ENCODE data around the gene FAM151A. TPM values are rescaled to one million over a fixed set of nuclear protein-coding genes. Genes with fewer than 3 reads are reported as not detected.
A peak's percentile ranks its signal among the peaks of the same experiment; 100 is the strongest.

The FAM151A gene
- total RNA-seq, 4 donors from 2014 or later, result 1.4 to 28.5 (median 7.1) TPM

DNA sequence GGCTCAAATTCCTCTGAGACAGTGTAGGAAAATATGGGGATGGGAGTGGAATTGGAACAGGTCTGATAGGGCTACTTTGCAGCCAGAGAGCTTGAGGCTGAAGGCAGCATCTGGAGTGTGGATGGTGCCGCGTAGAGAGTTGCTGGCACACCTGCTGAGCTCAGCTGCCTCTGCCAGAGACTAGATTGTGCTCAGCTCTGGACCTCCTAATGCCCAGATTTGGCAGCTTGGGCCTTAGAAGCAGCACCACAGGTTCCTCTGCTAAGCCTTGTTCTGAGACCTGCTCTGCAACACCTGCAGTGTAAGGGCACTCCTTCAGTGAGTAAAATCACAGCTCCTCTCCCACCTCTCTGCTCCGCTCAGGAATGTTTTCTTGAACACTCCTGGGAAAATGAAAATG lies 52.0 kb downstream of the FAM151A start:
- H3K4me3 ChIP-seq, result no peak overlapping the region
- no peaks in the 10 kb centered on the region for H3K27me3 ChIP-seq
- no peaks in the 10 kb centered on the region for H3K36me3 ChIP-seq
- TF ChIP-seq EP300 (IDR thresholded peaks at IDR 0.05; ENCODE audit: low read depth), result no peak
- TF ChIP-seq POLR2A (IDR thresholded peaks at IDR 0.05), result no peak
- TF ChIP-seq CTCF (IDR thresholded peaks at IDR 0.05), result no peak
- TF ChIP-seq POLR2AphosphoS5 (IDR thresholded peaks at IDR 0.05), result no peak
- H3K9me3 ChIP-seq, result no peaks in the 10 kb centered on the region
- 60 to 86% methylated on average over 2 to 3 of the region's 3 CpGs for WGBS, 2 donors (ENCODE audit: low coverage in 1 of 2)
- peaks cover 0 to 28% (median 7%) of the 10 kb centered on the region in 4 donors for H3K4me1 ChIP-seq
- intact Hi-C loops (cut with DNase I; ENCODE audit: low total_unique reads) (no loop called here), in situ Hi-C loops (cut with MboI; ENCODE audit: low pct_ligation_motif_present in 1 of 4, low pct_unique_long_range_greater_than_20kb in 1 of 4, low sequenced_read_pairs in 3 of 4) (no loop called here)
- H3K27ac ChIP-seq, result no peak overlapping the region
- DNase-seq, result no peak

DNA sequence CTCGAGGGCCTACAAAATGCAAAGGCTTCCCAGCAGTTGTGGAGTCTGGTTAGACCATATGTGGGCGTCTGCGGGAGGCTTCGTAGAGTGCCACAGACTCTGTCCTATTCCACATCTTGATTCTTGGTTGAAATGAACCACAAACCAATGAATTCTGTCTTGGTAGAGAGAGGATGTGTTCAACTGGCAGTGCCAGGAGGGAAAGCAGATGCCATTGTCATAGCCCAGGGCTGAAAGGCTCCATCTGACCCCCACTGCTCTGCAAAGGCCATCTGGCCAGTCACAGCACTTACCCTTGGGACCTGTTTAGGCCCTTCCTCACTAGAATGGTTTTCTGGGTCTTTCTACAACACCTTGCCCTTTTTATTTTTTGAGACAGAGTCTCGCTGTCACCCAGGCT lies 53.2 kb downstream of the FAM151A start:
- intact Hi-C loops (cut with DNase I; ENCODE audit: low total_unique reads) (no loop called here), in situ Hi-C loops (cut with MboI; ENCODE audit: low pct_ligation_motif_present in 1 of 4, low pct_unique_long_range_greater_than_20kb in 1 of 4, low sequenced_read_pairs in 3 of 4) (no loop called here)
- Histone ChIP-seq H3K27me3 (no peaks in the 10 kb centered on the region), H3K4me1 (peaks cover 0 to 39% (median 15%) of the 10 kb centered on the region in 4 donors), H3K9me3 (no peaks in the 10 kb centered on the region), H3K36me3 (no peaks in the 10 kb centered on the region), H3K27ac (no peak overlapping the region), H3K4me3 (no peak overlapping the region)
- no peak for DNase-seq
- no peak for TF ChIP-seq EP300 (IDR thresholded peaks at IDR 0.05; ENCODE audit: low read depth)
- TF ChIP-seq CTCF (IDR thresholded peaks at IDR 0.05), result no peak
- no peak for TF ChIP-seq POLR2AphosphoS5 (IDR thresholded peaks at IDR 0.05)
- TF ChIP-seq POLR2A (IDR thresholded peaks at IDR 0.05), result no peak
- 83 to 94% methylated on average over 2 to 5 of the region's 5 CpGs for WGBS, 2 donors (ENCODE audit: low coverage in 1 of 2)

DNA sequence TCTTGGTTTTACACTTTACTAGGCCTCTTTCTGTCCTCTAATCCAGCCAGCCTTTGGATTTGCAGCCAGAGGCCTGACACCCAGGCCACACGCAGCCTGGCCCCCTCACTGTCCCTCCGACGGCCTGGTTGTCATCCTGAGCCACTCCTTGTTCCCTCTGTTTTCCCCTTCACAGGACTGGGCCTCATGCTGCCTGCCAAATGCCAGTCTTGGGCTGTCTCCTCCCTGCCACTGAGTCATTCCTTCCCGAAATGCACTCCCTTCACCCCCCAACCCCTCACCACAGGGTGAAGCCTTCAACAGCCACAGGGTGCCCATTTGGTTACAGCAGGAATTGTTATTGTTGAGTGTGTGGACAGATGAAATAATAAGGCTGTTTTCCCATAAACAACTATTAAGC lies 54.0 kb downstream of the FAM151A start:
- WGBS, 2 donors (ENCODE audit: low coverage in 1 of 2), result 67 to 73% methylated on average over 2 to 4 of the region's 4 CpGs
- Histone ChIP-seq H3K27ac (no peak overlapping the region), H3K9me3 (no peaks in the 10 kb centered on the region), H3K4me1 (peaks cover 0 to 39% (median 18%) of the 10 kb centered on the region in 4 donors), H3K4me3 (no peak overlapping the region), H3K36me3 (no peaks in the 10 kb centered on the region), H3K27me3 (no peaks in the 10 kb centered on the region)
- no peak for DNase-seq
- no peak for TF ChIP-seq EP300 (IDR thresholded peaks at IDR 0.05; ENCODE audit: low read depth)
- no peak for TF ChIP-seq POLR2AphosphoS5 (IDR thresholded peaks at IDR 0.05)
- TF ChIP-seq POLR2A (IDR thresholded peaks at IDR 0.05), result no peak
- TF ChIP-seq CTCF (IDR thresholded peaks at IDR 0.05), result no peak
- intact Hi-C loops (cut with DNase I; ENCODE audit: low total_unique reads), result no loop called here
- in situ Hi-C loops (cut with MboI; ENCODE audit: low pct_ligation_motif_present in 1 of 4, low pct_unique_long_range_greater_than_20kb in 1 of 4, low sequenced_read_pairs in 3 of 4), result no loop called here

DNA sequence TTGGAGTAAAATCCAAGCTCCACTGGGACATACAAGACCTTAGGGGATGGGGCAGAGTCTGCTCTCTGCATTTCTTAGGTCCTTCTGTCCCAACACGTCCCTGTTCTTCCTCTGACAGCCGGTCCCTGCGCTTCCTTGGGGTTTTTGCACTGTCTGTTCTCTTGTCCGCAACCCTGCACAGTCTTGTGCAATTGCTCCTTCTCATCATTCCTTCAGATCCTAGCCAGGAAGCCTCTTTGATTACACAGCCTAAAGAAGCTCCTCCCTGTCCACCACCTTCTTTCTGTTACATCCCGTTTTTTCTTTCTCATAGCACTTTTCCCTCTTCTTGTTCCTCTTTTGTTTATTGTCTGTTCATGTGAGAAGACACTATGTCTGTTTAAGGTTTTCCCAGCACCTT lies 55.4 kb downstream of the FAM151A start:
- Histone ChIP-seq H3K27me3 (no peaks in the 10 kb centered on the region), H3K4me3 (no peak overlapping the region), H3K9me3 (no peaks in the 10 kb centered on the region), H3K36me3 (no peaks in the 10 kb centered on the region), H3K4me1 (peaks cover 0 to 47% (median 21%) of the 10 kb centered on the region in 4 donors), H3K27ac (peak overlapping the region in 2 of 4 donors; percentile 13 to 52)
- 70% methylated on average over 5 of the region's 5 CpGs for WGBS, 2 donors (ENCODE audit: low coverage in 1 of 2)
- intact Hi-C loops (cut with DNase I; ENCODE audit: low total_unique reads) (no loop called here), in situ Hi-C loops (cut with MboI; ENCODE audit: low pct_ligation_motif_present in 1 of 4, low pct_unique_long_range_greater_than_20kb in 1 of 4, low sequenced_read_pairs in 3 of 4) (no loop called here)
- DNase-seq, result no peak
- TF ChIP-seq CTCF (IDR thresholded peaks at IDR 0.05) (no peak), POLR2AphosphoS5 (IDR thresholded peaks at IDR 0.05) (no peak), POLR2A (IDR thresholded peaks at IDR 0.05) (no peak), EP300 (IDR thresholded peaks at IDR 0.05; ENCODE audit: low read depth) (no peak)

All from transverse colon (tissue), 4 donors.